Activated T-helper 2 cell treated with anti-CD3 and anti-CD28 coated beads, Interferon-gamma antibody, Interleukin-2, Interleukin-4, amounts not matched to agents 10 μg/mL and 5 μg/mL and 100 μg/mL, durations not matched to agents 14 hours and 24 hours and 36 hours (primary cell): ENCODE data around the gene PSMB8. TPM values are rescaled to one million over a fixed set of nuclear protein-coding genes. Genes with fewer than 3 reads are reported as not detected.

ENCODE experiments used
- DNase-seq: peaks from one replicate; pipeline ENCODE4 v3.0.0; 2021; ENCODE audit warnings: low spot score
- H3K27ac Mint-ChIP-seq: one replicate; pipeline ENCODE4 v1.8.0; 2021; ENCODE audit warnings: mixed read lengths
- H3K27me3 Mint-ChIP-seq: one replicate; pipeline ENCODE4 v1.8.0; 2021; ENCODE audit warnings: low read depth, mixed read lengths
- H3K36me3 Mint-ChIP-seq: one replicate; pipeline ENCODE4 v1.8.0; 2021; ENCODE audit warnings: low read depth, mixed read lengths
- H3K4me1 Mint-ChIP-seq: one replicate; pipeline ENCODE4 v1.8.0; 2021; ENCODE audit warnings: low read depth, mixed read lengths
- H3K4me3 Mint-ChIP-seq: one replicate; pipeline ENCODE4 v1.8.0; 2021; ENCODE audit warnings: low read depth, mild to moderate bottlenecking, moderate library complexity, mixed read lengths
- H3K9me3 Mint-ChIP-seq: one replicate; pipeline ENCODE4 v1.8.0; 2021; ENCODE audit warnings: mixed read lengths
- intact Hi-C: fragments of 100-400 bp; cut with micrococcal nuclease; formaldehyde crosslinking; loops from one replicate; pipeline ENCODE4 v1.15.1; 2023
- total RNA-seq: library from RNA; stranded (reverse); gene quantifications from 2 replicates; pipeline ENCODE4 v1.2.3, GENCODE V29; 2022

PSMB8 gene
- total RNA-seq, 1 donor from 2014 or later = 352 TPM

DNA sequence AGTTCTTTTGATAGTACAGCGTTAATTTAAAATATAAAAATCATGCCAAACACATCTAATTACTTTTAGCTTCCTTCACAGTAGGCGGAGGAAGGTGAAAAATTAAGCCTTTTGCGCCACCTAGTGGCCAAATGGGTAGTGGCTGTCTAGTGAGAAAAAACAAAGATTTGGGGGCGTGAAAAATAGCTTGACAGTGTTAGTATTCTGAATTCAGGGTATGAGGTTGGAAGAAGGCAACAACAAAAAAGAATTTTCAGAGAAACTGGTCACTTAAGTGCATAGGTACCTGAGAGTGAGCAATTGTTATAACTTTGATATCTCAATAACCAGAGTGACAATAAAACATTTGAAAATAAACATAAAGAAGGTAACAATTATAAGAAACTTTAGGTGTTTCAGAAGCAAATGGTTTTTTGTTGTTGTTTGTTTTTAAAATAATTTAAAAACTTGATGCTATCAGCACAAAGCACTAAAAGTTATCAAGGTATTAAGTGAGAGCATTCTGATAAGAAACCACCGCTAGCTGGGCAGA lies 24.5 kb upstream of the PSMB8 start:
- DNase-seq = peak; percentile 76
- Mint-ChIP-seq H3K27ac (no peak overlapping the region), H3K4me1 (peaks cover 40% of the 10 kb centered on the region), H3K4me3 (no peak overlapping the region), H3K27me3 (no peaks in the 10 kb centered on the region), H3K36me3 (peaks cover 24% of the 10 kb centered on the region), H3K9me3 (no peaks in the 10 kb centered on the region)
- intact Hi-C loops = loop anchor here (1.0 to 10.0 kb wide), 2 partner anchors 30 to 54 kb away; partner anchors contain the start of genes HLA-DOB and TAP2

DNA sequence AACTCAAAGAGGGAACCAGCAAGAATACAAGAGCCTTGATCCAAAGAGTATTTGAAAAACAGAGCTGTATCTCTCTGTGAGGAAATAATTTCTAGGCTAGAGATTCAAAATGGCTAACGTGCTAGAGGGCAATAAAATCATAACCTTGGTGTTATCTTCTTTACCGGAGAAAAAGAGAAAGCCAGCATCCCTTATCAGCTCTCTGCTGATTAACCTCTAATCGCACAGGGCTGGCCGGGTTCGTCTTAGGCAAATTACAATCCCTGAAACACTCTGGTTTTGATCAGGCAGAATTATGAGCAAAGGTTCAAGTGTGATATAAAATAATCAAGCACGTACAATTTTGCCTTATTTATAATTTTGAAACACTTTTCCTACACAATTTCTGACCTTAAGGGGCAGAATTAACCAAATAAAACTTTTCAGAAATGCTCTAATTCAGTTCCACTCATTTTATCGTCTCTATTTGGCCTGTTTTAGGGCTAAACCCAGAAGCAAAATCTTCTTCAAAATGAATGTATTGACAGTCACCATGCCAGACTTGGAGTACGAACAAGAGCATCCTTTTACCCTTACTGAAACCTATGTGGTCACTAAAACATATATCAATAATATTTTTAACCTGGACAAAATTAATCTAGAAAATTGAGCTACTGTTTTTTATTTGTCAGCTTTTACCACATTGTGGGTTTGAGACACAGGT lies 23.9 kb upstream of the PSMB8 start:
- DNase-seq = no peak
- H3K27ac Mint-ChIP-seq = peak overlapping the region; percentile 73
- no peaks in the 10 kb centered on the region for H3K27me3 Mint-ChIP-seq
- H3K4me3 Mint-ChIP-seq = no peak overlapping the region
- intact Hi-C loops = loop anchor here (1.0 to 10.0 kb wide), 2 partner anchors 29 to 53 kb away; partner anchors contain the start of genes HLA-DOB and TAP2
- peaks cover 40% of the 10 kb centered on the region for H3K4me1 Mint-ChIP-seq
- H3K9me3 Mint-ChIP-seq = no peaks in the 10 kb centered on the region
- peaks cover 27% of the 10 kb centered on the region for H3K36me3 Mint-ChIP-seq

DNA sequence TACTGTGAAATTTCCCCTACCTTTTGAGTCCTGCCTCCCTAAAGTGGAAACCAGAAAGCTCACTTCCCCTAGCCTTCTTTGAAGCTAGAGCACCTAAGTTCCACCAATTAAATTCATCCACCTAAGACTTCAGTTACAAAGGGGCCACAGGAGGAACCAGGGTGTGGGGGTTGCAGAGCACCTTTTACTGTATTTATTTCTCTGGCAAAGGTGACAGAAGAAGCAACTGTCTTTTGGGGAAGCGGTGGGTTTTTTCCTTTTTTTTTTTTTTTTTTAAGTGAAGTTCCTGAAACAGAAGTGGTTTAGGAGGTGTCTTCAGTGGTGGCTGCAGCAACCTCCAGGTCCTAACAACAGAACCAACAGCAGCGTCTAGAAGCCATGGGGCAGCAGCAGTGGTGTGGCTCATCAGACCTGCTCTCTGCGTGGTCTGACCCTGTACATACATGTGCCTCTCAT lies 23.2 kb upstream of the PSMB8 start:
- intact Hi-C loops = loop anchor here (10.0 kb wide), 1 partner anchor 52 kb away; the partner anchor contains the start of gene HLA-DOB
- peaks cover 29% of the 10 kb centered on the region for H3K36me3 Mint-ChIP-seq
- H3K4me3 Mint-ChIP-seq = no peak overlapping the region
- no peaks in the 10 kb centered on the region for H3K27me3 Mint-ChIP-seq
- DNase-seq = no peak
- no peaks in the 10 kb centered on the region for H3K9me3 Mint-ChIP-seq
- peaks cover 40% of the 10 kb centered on the region for H3K4me1 Mint-ChIP-seq
- peak overlapping the region; percentile 73 for H3K27ac Mint-ChIP-seq

DNA sequence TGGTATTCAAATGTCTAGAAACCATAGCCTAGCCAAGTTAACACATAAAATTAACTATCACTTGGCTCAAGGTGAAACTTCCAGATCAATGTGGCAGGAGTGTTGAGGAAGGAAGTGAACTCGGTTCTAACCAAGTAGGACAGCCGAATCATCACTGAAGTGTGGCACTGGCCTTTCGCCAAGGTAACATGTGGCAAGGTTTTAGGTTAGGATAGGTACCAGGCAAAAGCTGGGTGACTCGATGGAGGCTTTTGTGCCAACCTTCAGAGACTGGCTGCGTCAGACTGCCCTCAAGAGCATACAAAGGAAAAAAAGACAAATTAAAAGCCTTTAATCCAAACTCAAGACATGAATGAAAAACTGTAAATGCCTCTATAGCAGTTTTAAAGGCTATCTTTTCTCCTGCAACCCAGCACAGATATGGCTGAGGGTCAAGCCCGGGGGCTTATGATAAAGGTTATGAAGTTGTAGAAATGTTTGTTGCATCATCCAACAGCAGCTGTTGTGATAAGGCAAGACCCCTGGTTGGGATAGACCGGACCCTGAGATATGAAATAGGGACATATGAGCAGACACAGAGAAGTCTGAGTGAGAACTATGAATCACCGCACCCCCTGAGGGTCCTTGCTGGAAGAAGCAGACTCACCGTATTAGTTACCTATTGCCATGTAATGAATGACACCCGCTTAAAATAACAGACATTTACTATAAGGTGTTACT lies 22.0 kb upstream of the PSMB8 start:
- Mint-ChIP-seq H3K4me1 (peaks cover 40% of the 10 kb centered on the region), H3K9me3 (no peaks in the 10 kb centered on the region), H3K36me3 (peaks cover 37% of the 10 kb centered on the region), H3K27ac (peak overlapping the region; percentile 62), H3K4me3 (no peak overlapping the region), H3K27me3 (no peaks in the 10 kb centered on the region)
- intact Hi-C loops = loop anchor here (10.0 kb wide), 1 partner anchor 51 kb away; the partner anchor contains the start of gene HLA-DOB
- no peak for DNase-seq

DNA sequence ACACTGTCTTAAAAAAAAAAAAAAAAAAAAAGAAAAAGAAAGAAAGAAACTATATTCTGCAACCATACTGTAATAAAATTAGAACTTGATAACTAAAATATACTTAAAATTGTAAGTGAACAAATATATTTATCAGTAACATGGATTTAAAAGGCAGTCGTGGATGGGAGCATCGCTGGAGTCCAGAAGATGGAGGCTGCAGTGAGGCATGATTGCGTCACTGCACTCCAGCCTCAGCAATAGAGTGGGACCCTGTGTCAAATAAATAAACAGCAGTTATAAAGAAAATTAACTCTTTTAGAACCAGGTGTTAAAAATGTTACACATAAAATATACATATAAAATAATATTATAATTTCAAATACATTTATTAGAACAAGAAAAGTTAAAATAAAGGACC lies 18.9 kb upstream of the PSMB8 start:
- Mint-ChIP-seq H3K36me3 (peaks cover 66% of the 10 kb centered on the region), H3K4me1 (peaks cover 55% of the 10 kb centered on the region), H3K9me3 (no peaks in the 10 kb centered on the region), H3K27me3 (no peaks in the 10 kb centered on the region), H3K4me3 (no peak overlapping the region), H3K27ac (no peak overlapping the region)
- no peak for DNase-seq
- intact Hi-C loops = loop anchor here (10.0 kb wide), 1 partner anchor 48 kb away; the partner anchor contains the start of gene HLA-DOB

DNA sequence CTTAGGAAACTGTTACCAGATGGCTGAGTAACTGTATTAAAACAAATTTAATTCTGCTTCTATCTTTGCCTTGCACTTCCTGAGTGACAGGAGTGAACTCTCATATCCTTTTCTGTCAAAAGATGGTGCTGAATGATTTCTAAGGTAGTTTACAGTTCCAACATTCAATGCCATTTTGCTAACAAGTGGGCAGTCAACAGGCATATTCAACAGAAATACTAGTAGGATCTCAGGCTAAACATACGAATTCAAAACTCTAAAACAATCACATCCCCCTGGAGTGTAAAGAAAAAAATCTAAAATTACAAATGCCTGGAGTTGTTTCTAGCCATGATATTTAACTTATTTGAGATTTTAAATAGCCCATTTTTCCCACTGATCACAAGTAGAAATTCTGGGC lies 16.8 kb upstream of the PSMB8 start:
- Mint-ChIP-seq H3K36me3 (peaks cover 84% of the 10 kb centered on the region), H3K9me3 (no peaks in the 10 kb centered on the region), H3K4me3 (no peak overlapping the region), H3K27me3 (no peaks in the 10 kb centered on the region), H3K27ac (peak overlapping the region; percentile 60), H3K4me1 (peaks cover 53% of the 10 kb centered on the region)
- no peak for DNase-seq
- intact Hi-C loops = loop anchor here (10.0 kb wide), 1 partner anchor 46 kb away; the partner anchor contains the start of gene HLA-DOB

DNA sequence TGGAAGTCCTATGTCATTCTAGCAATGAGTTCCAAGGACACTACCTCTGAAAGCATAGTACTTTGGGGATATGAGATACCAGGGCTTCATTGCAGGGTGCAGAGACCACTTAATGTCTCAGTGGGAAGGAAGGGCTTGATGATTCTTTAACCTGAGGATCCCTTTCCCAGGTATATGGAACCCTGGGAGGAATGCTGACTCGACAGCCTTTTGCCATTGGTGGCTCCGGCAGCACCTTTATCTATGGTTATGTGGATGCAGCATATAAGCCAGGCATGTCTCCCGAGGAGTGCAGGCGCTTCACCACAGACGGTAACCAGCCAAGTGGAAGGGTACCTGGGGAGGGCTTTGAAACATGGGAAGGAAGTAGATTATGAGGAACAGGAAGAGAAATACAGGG lies 14.3 kb upstream of the PSMB8 start:
- intact Hi-C loops = loop anchor here (10.0 kb wide), 1 partner anchor 457 kb away; the partner anchor contains the start of genes TAPBP and ZBTB22
- DNase-seq = no peak

DNA sequence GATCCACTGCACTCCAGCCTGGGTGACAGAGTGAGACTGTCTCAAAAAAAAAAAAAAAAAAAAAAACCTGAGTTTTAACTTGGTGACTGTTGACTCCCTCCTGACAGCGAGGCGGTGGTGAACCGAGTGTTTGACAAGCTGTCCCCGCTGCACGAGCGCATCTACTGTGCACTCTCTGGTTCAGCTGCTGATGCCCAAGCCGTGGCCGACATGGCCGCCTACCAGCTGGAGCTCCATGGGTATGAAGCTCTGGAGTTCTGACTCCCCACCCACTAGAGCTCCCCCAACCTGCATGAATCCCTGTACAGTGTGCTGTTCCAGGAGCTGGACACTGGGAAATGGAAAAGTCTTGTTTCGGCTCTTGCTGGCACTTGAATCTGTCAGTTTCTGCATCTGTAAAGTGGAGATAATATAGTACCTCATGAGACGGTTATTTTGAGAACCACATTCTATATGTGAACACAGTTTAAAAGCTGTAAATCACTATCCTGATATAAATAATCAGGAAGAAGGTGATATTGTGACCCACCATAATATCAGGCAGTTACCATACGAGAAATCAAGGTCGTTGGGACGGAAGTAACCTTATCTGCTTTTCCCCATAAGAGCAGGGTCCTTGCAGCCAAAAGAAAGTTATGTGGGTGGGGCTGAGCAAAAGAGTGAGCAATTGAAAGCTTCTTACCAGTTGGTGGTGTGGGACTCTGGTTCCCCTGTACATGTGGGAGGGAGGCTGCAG lies 13.5 kb upstream of the PSMB8 start:
- Mint-ChIP-seq H3K27ac (peak overlapping the region; percentile 55), H3K9me3 (no peaks in the 10 kb centered on the region), H3K27me3 (no peaks in the 10 kb centered on the region), H3K36me3 (peaks cover 80% of the 10 kb centered on the region), H3K4me3 (peak overlapping the region; percentile 47), H3K4me1 (peaks cover 51% of the 10 kb centered on the region)
- DNase-seq = no peak
- intact Hi-C loops = loop anchor here (10.0 kb wide), 1 partner anchor 457 kb away; the partner anchor contains the start of genes TAPBP and ZBTB22

More for the DNA sequence above, 14.3 kb upstream of the PSMB8 start:
- H3K9me3 Mint-ChIP-seq = no peaks in the 10 kb centered on the region
- H3K27ac Mint-ChIP-seq = peak overlapping the region; percentile 64
- H3K27me3 Mint-ChIP-seq = no peaks in the 10 kb centered on the region
- peaks cover 81% of the 10 kb centered on the region for H3K36me3 Mint-ChIP-seq
- H3K4me1 Mint-ChIP-seq = peaks cover 51% of the 10 kb centered on the region
- no peak overlapping the region for H3K4me3 Mint-ChIP-seq

DNA sequence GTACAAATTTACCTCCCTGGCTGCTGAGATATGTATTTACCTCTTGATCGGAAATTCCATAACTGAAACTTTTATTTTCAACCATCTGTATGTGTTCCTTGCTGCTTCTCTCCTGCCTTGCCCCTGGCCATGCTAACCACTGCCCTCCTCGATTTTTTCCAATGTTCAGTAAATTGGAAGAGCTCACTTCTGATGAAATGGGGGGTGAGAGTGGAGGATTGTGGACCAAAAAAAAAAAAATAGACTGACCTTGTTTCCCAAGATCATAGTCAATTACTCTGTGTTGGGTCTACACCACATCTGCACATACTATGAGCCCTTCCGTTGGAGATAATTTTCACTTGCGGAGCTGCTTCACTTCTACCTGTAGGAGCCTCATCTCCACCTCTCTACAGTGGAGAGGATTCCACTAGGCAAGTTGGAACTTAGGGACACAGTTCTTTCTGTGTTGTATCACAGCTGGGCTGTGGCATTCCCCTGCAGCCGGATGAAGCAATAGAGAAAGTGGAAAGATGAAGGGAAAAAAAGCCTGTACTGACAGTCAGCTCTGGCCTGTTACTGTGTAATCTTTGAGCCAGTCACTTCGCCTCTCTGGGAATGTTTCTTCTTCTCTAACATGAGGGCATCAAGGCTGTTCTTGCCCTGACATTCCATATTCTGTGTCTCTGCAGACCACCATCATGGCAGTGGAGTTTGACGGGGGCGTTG lies 11.8 kb upstream of the PSMB8 start:
- peak overlapping the region; percentile 99 for H3K4me3 Mint-ChIP-seq
- H3K4me1 Mint-ChIP-seq = peaks cover 59% of the 10 kb centered on the region
- intact Hi-C loops = loop anchor here (10.0 kb wide), 1 partner anchor 459 kb away; the partner anchor contains the start of genes TAPBP and ZBTB22
- H3K36me3 Mint-ChIP-seq = peaks cover 81% of the 10 kb centered on the region
- peak overlapping the region; percentile 97 for H3K27ac Mint-ChIP-seq
- no peak for DNase-seq
- H3K9me3 Mint-ChIP-seq = no peaks in the 10 kb centered on the region
- H3K27me3 Mint-ChIP-seq = no peaks in the 10 kb centered on the region

DNA sequence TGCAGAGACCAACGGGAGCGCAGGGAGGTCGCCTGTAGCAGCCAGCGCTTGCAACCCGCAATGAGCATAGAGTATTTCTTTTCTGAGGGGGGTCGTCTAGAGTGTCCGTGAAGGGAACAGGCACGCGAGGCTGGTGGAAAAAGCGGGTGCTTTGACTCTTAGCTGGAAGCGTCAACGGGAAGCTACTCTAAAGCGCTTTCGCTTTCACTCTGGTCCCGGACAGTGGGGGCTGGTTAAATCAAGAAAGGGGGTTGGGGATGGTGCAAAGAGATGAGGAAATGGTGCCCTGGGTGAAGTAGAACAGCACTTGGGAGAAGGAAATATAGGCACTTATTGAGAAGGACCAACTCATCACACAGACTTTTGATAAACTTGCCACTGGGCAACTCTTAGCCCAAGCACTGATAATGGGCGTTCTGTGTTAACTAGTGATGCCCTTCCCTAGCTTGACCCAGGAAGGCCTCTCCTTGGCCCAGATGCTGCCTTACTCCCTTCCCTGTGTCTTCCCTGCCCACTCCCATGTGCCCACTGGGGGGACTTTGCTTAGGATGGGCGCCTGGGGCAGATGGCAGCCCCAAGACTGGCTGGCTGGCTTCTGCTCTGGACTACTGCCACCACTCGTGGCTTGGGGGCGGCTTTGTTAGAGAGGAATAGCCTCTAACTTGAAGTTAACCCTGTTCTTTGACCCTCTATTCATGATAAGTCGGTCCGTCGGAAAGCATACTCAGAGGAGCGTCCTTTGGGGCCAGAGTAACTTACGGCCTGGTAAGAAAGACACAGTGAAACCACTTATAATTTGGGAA lies 10.7 kb upstream of the PSMB8 start:
- Mint-ChIP-seq H3K36me3 (peaks cover 82% of the 10 kb centered on the region), H3K27me3 (no peaks in the 10 kb centered on the region), H3K27ac (peak overlapping the region; percentile 97), H3K4me3 (peak overlapping the region; percentile 99), H3K4me1 (peaks cover 63% of the 10 kb centered on the region), H3K9me3 (no peaks in the 10 kb centered on the region)
- intact Hi-C loops = loop anchor here (1.0 to 10.0 kb wide), 2 partner anchors 16 to 460 kb away; partner anchors contain the start of genes TAP2, TAPBP and ZBTB22
- DNase-seq = peak; percentile 63
